Uterus (tissue), 2 donors: ENCODE results near the gene VSTM4.

Experiments
- POLR2A ChIP-seq, 2 donors: fragments of 450-650 bp; IDR thresholded peaks; one replicate each; pipeline ENCODE4 v1.6.1; 2016; ENCODE audit warnings: antibody characterized with exemption in 2 of 2, mild to moderate bottlenecking in 1 of 2, moderate library complexity in 1 of 2
- TF ChIP-seq, protein P1 (sequence below), 4 experiments: fragments of 200-600 bp in 2 of 4; fragments of 450-650 bp in 2 of 4; sonication (generic) in 2 of 4; IDR thresholded peaks; one replicate each; pipeline ENCODE4 v1.5.1; 2016 to 2019; ENCODE audit warnings: antibody characterized with exemption in 4 of 4, mild to moderate bottlenecking in 2 of 4, moderate library complexity in 1 of 4

DNA sequence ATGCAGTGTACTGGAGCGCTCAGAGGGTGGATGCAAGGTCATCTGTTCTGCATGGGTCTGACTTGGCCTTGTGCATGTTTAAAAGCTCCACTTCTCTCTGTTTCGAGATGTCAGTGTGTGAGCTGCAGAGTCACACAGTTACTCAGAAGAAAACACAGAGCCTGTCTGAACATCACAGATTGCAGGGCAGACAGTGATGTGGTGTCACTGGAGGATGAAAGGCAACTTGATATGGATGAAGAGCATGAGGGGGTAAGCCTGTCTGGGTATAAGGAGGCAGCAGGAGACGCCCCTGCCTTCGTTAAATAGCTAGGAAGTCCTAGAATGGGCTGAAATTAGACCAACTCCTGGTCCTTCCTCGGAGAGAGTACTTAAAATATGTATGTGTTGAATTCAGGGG is 108.2 kb downstream of the VSTM4 start:
- TF ChIP-seq, protein P1, sequence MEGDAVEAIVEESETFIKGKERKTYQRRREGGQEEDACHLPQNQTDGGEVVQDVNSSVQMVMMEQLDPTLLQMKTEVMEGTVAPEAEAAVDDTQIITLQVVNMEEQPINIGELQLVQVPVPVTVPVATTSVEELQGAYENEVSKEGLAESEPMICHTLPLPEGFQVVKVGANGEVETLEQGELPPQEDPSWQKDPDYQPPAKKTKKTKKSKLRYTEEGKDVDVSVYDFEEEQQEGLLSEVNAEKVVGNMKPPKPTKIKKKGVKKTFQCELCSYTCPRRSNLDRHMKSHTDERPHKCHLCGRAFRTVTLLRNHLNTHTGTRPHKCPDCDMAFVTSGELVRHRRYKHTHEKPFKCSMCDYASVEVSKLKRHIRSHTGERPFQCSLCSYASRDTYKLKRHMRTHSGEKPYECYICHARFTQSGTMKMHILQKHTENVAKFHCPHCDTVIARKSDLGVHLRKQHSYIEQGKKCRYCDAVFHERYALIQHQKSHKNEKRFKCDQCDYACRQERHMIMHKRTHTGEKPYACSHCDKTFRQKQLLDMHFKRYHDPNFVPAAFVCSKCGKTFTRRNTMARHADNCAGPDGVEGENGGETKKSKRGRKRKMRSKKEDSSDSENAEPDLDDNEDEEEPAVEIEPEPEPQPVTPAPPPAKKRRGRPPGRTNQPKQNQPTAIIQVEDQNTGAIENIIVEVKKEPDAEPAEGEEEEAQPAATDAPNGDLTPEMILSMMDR (IDR thresholded peaks at IDR 0.05), result no peak
- no peak for TF ChIP-seq POLR2A (IDR thresholded peaks at IDR 0.05)
